ENCODE data around the gene ZDHHC20.

Gene ZDHHC20

DNA sequence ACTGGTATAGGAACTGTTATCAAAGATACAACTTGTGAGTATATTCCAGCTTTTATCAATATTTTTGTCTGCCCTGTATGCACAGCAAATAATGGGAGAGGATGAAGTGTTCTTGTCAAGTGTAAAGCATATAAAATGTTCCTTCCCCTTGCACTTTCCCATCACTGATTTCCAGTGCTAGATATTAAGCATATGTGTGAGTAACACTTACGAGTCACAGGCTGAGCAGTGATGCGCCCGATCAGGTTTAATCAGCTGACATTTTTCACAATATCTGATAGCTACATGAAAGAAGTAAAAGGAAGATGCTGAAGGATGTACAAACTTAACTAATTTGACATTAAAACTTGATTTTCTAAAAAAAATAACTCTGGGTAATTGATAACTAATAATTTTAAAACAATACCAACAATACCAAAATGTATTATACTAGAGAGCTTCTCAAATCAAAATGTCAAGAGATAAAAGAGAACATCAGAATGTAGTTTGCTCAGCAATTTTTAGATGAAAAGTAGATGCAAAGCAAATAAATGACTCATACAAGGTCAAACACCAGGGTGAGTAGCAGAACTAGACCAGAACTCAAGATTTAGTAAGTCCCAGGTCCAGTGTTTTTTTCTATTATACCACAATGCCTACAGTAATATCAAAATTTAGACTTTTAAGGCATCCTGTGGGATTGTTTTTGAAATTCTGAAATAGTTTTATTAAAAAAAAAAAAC is 56.4 kb downstream of the ZDHHC20 start:
- Histone ChIP-seq H3K4me2 (ENCODE audit: low read length) (no peak overlapping the region), H3K79me2 (ENCODE audit: control insufficient read depth, low read length) (no peaks in the 10 kb centered on the region), H3F3A (ENCODE audit: control insufficient read depth, insufficient read depth) (no peaks in the 10 kb centered on the region), H3K9me3 (ENCODE audit: control insufficient read depth, insufficient read depth, low read length) (no peaks in the 10 kb centered on the region), H3K9me2 (replicated peaks; ENCODE audit: control insufficient read depth, low read length) (no peaks in the 10 kb centered on the region), H4K20me1 (ENCODE audit: control insufficient read depth, insufficient read depth, low read depth, low read length) (no peaks in the 10 kb centered on the region), H3K4me3 (ENCODE audit: low read length) (no peak overlapping the region), H3K27ac (ENCODE audit: low read depth, low read length) (no peak overlapping the region), H3K27me3 (ENCODE audit: control insufficient read depth, low read length) (no peaks in the 10 kb centered on the region), H3K4me1 (ENCODE audit: control insufficient read depth, low read length) (no peaks in the 10 kb centered on the region), H3K36me3 (ENCODE audit: control insufficient read depth, low read length) (peaks cover 23% of the 10 kb centered on the region)
- no peak for TF ChIP-seq EZH2phosphoT487 (IDR thresholded peaks at IDR 0.05; ENCODE audit: borderline replicate concordance, low read length)
- TF ChIP-seq, protein P1, sequence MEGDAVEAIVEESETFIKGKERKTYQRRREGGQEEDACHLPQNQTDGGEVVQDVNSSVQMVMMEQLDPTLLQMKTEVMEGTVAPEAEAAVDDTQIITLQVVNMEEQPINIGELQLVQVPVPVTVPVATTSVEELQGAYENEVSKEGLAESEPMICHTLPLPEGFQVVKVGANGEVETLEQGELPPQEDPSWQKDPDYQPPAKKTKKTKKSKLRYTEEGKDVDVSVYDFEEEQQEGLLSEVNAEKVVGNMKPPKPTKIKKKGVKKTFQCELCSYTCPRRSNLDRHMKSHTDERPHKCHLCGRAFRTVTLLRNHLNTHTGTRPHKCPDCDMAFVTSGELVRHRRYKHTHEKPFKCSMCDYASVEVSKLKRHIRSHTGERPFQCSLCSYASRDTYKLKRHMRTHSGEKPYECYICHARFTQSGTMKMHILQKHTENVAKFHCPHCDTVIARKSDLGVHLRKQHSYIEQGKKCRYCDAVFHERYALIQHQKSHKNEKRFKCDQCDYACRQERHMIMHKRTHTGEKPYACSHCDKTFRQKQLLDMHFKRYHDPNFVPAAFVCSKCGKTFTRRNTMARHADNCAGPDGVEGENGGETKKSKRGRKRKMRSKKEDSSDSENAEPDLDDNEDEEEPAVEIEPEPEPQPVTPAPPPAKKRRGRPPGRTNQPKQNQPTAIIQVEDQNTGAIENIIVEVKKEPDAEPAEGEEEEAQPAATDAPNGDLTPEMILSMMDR (IDR thresholded peaks at IDR 0.05; ENCODE audit: low read depth, low read length, poor library complexity, severe bottlenecking), result no peak

- H3K4me2 ChIP-seq (ENCODE audit: low read length), result no peak overlapping the region
- no peaks in the 10 kb centered on the region for H3K27me3 ChIP-seq (ENCODE audit: control insufficient read depth, low read length)
- no peaks in the 10 kb centered on the region for H3K79me2 ChIP-seq (ENCODE audit: control insufficient read depth, low read length)
- no peaks in the 10 kb centered on the region for H3K9me3 ChIP-seq (ENCODE audit: control insufficient read depth, insufficient read depth, low read length)
- H3K27ac ChIP-seq (ENCODE audit: low read depth, low read length), result no peak overlapping the region
- H3K9me2 ChIP-seq (replicated peaks; ENCODE audit: control insufficient read depth, low read length), result no peaks in the 10 kb centered on the region
- no peak overlapping the region for H3K4me3 ChIP-seq (ENCODE audit: low read length)
- H3K4me1 ChIP-seq (ENCODE audit: control insufficient read depth, low read length), result no peaks in the 10 kb centered on the region
- no peaks in the 10 kb centered on the region for H3F3A ChIP-seq (ENCODE audit: control insufficient read depth, insufficient read depth)
- TF ChIP-seq, protein P1 (IDR thresholded peaks at IDR 0.05; ENCODE audit: low read depth, low read length, poor library complexity, severe bottlenecking), result no peak
- TF ChIP-seq EZH2phosphoT487 (IDR thresholded peaks at IDR 0.05; ENCODE audit: borderline replicate concordance, low read length), result no peak
- peaks cover 23% of the 10 kb centered on the region for H3K36me3 ChIP-seq (ENCODE audit: control insufficient read depth, low read length)
- no peaks in the 10 kb centered on the region for H4K20me1 ChIP-seq (ENCODE audit: control insufficient read depth, insufficient read depth, low read depth, low read length)
Measured at GRCh38 chr13:21399741-21400140, 59.4 kb downstream of the ZDHHC20 start.

DNA sequence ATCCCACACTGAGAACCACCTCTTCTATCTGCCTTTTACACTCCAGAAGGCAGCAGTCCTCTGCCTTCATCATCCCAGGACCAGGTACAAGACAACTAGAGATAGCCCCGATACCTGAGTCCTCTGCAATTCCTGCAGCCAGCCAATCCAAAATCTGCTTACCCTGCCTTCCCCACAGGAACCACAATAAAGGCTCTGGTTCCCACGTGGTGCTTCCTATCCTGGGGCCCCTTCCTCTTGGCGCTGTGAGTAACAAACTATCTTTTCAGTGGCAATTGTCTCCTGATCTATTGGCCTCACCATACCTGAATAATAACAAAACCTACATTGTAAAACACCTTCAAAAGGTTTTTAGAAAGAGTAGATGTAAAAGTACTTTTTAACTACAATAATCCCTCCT is 63.1 kb downstream of the ZDHHC20 start:
- H3K36me3 ChIP-seq (ENCODE audit: control insufficient read depth, low read length), result peaks cover 10% of the 10 kb centered on the region

More for the DNA sequence above, 63.1 kb downstream of the ZDHHC20 start:
- no peaks in the 10 kb centered on the region for H3K79me2 ChIP-seq (ENCODE audit: control insufficient read depth, low read length)
- no peaks in the 10 kb centered on the region for H4K20me1 ChIP-seq (ENCODE audit: control insufficient read depth, insufficient read depth, low read depth, low read length)
- H3K4me3 ChIP-seq (ENCODE audit: low read length), result no peak overlapping the region
- H3K9me2 ChIP-seq (replicated peaks; ENCODE audit: control insufficient read depth, low read length), result no peaks in the 10 kb centered on the region
- H3K27me3 ChIP-seq (ENCODE audit: control insufficient read depth, low read length), result no peaks in the 10 kb centered on the region
- H3K27ac ChIP-seq (ENCODE audit: low read depth, low read length), result no peak overlapping the region
- H3F3A ChIP-seq (ENCODE audit: control insufficient read depth, insufficient read depth), result no peaks in the 10 kb centered on the region
- no peak overlapping the region for H3K4me2 ChIP-seq (ENCODE audit: low read length)
- H3K9me3 ChIP-seq (ENCODE audit: control insufficient read depth, insufficient read depth, low read length), result no peaks in the 10 kb centered on the region
- TF ChIP-seq EZH2phosphoT487 (IDR thresholded peaks at IDR 0.05; ENCODE audit: borderline replicate concordance, low read length), result no peak
- TF ChIP-seq, protein P1 (IDR thresholded peaks at IDR 0.05; ENCODE audit: low read depth, low read length, poor library complexity, severe bottlenecking), result no peak
- H3K4me1 ChIP-seq (ENCODE audit: control insufficient read depth, low read length), result no peaks in the 10 kb centered on the region

All from DOHH2 (cell line).